CD4-positive, alpha-beta T cell (primary cell): ENCODE measurements around the gene CCDC144A. TPM values are rescaled to one million over a fixed set of nuclear protein-coding genes. Genes with fewer than 3 reads are reported as not detected.
"Not testable (repeated sequence)": the region's sequence is repeated elsewhere in the genome, so short reads cannot be mapped to it uniquely, and the experiment has no call there.

Experiments used
- ATAC-seq: fragments of 200-7000 bp; cut with Tn5 transposase; one replicate; pipeline ENCODE4 v1.10.0; 2022; ENCODE audit warnings: mild to moderate bottlenecking; ENCODE audit not compliant: poor library complexity
- CTCF ChIA-PET: fragments of 350-600 bp; sonication (Branson Sonifier 250); formaldehyde crosslinking; loops from one replicate; lab custom pipeline; 2021; ENCODE audit warnings: antibody characterized with exemption, inconsistent platforms; lab: Charles Lee
- POLR2A ChIA-PET: fragments of 350-600 bp; sonication (Branson Sonifier 250); formaldehyde crosslinking; loops from one replicate; lab custom pipeline; 2021; ENCODE audit warnings: antibody characterized with exemption, inconsistent platforms; lab: Charles Lee
- DNase-seq, 14 experiments: peaks; one replicate each; pipeline ENCODE4 v3.0.0-alpha.2; 2013 to 2020; ENCODE audit warnings: mixed read lengths in 2 of 14
- H3K27ac ChIP-seq, 2 donors: one replicate each; pipeline versions ENCODE4 v1.5.1 to v1.7.0; 2013; ENCODE audit warnings: low read length in 2 of 2, low read depth in 1 of 2, mild to moderate bottlenecking in 1 of 2
- H3K27me3 ChIP-seq, 2 experiments: 1 replicate in 1 of 2; 2 replicates in 1 of 2; pipeline versions ENCODE4 v1.6.1 to v1.7.0; 2013; ENCODE audit warnings: low read length in 2 of 2, control low read depth in 1 of 2, mild to moderate bottlenecking in 1 of 2, moderate library complexity in 1 of 2; ENCODE audit not compliant: insufficient read depth in 2 of 2, control insufficient read depth in 1 of 2
- H3K36me3 ChIP-seq: one replicate; pipeline ENCODE4 v1.6.1; 2013; ENCODE audit warnings: low read length, control low read depth; ENCODE audit not compliant: insufficient read depth
- H3K4me1 ChIP-seq: one replicate; pipeline ENCODE4 v1.6.1; 2013; ENCODE audit warnings: low read length, control low read depth; ENCODE audit not compliant: insufficient read depth
- H3K4me3 ChIP-seq: one replicate; pipeline ENCODE4 v1.5.1; 2013; ENCODE audit warnings: mild to moderate bottlenecking, low read length, moderate library complexity
- H3K9me3 ChIP-seq, 2 experiments: 1 replicate in 1 of 2; 2 replicates in 1 of 2; pipeline versions ENCODE4 v1.6.1 to v1.7.0; 2013; ENCODE audit warnings: low read length in 2 of 2, mild to moderate bottlenecking in 2 of 2, control low read depth in 1 of 2, moderate library complexity in 1 of 2; ENCODE audit not compliant: control insufficient read depth in 1 of 2, insufficient read depth in 1 of 2
- H3K27ac Mint-ChIP-seq: one replicate; pipeline ENCODE4 v1.8.0; 2020; ENCODE audit warnings: mixed read lengths
- H3K27me3 Mint-ChIP-seq: one replicate; pipeline ENCODE4 v1.8.0; 2021; ENCODE audit warnings: mixed read lengths
- H3K36me3 Mint-ChIP-seq: one replicate; pipeline ENCODE4 v1.8.0; 2021; ENCODE audit warnings: low read depth, mixed read lengths
- H3K4me1 Mint-ChIP-seq: one replicate; pipeline ENCODE4 v1.8.0; 2021; ENCODE audit warnings: low read depth, mixed read lengths
- H3K4me3 Mint-ChIP-seq: one replicate; pipeline ENCODE4 v1.8.0; 2020; ENCODE audit warnings: mild to moderate bottlenecking, mixed read lengths
- H3K9me3 Mint-ChIP-seq: one replicate; pipeline ENCODE4 v1.8.0; 2020; ENCODE audit warnings: mixed read lengths
- intact Hi-C, 2 experiments: fragments of 100-400 bp; cut with DNase I in 1 of 2; cut with micrococcal nuclease in 1 of 2; formaldehyde crosslinking; loops; one replicate each; pipeline versions ENCODE4 v1.15.1 to v1.9.0; 2023 to 2025; cut with DNase I, micrococcal nuclease
- total RNA-seq, 174 experiments: library from RNA in 2 of 174; stranded (reverse) in 2 of 174; gene quantifications; one replicate each; pipeline ENCODE4 v1.2.3 and lab custom pipeline; 2021 to 2026

Gene CCDC144A
- total RNA-seq, 2 experiments from 2014 or later: 10.1 to 11.1 TPM

DNA sequence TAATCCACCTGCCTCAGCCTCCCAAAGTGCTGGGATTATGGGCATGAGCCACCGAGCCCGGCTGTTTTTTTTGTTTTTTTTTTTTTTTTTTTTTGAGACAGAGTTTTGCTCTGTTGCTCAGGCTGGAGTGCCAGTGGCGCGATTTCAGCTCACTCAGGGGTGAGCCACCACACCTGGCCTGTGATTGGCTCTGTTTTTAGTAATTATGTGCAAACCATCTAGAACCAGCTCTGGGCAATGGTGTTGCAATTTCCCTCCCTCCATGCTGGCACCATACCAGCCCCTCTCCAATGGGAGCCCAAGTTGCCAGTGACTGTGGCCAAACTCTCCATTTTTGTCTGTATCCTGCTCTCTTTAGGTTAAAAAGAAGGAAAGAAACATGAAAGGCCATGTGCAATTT lies 4.0 kb upstream of the CCDC144A start:
- intact Hi-C loops, H3K36me3 ChIP-seq, H3K4me1 Mint-ChIP-seq, H3K4me3 ChIP-seq, H3K27ac Mint-ChIP-seq, DNase-seq, H3K27ac ChIP-seq, CTCF ChIA-PET, H3K27me3 ChIP-seq, H3K9me3 Mint-ChIP-seq, POLR2A ChIA-PET, ATAC-seq, H3K36me3 Mint-ChIP-seq, H3K4me1 ChIP-seq, H3K4me3 Mint-ChIP-seq: not testable (repeated sequence)
- H3K27me3 Mint-ChIP-seq: peaks cover 32% of the 10 kb centered on the region
- peaks cover 0 to 14% of the 10 kb centered on the region in 2 experiments for H3K9me3 ChIP-seq

DNA sequence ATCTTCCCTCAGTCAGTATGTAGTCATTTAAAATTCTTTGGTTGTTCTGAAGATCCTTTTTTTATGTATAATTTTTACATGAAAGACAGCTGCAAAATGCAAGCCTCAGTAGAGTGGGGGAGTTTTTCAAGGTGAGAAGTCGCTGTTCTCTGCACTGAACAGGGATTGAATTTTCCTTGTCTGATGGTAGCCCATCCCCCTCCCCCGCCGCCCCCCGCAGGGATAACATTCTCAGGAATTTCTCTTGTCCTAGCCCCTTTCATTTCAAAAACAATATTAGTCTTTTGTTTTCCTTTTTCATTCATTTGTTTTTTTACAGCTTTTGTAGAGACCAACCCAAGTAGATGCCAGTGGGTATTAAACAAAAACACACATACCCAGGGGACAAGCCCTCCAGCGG lies 2.9 kb upstream of the CCDC144A start:
- H3K36me3 ChIP-seq, intact Hi-C loops, H3K36me3 Mint-ChIP-seq, ATAC-seq, DNase-seq, H3K4me3 ChIP-seq, CTCF ChIA-PET, H3K4me3 Mint-ChIP-seq, H3K27ac Mint-ChIP-seq, H3K27ac ChIP-seq, POLR2A ChIA-PET, H3K9me3 Mint-ChIP-seq, H3K27me3 ChIP-seq, H3K4me1 ChIP-seq, H3K4me1 Mint-ChIP-seq: not testable (repeated sequence)
- H3K9me3 ChIP-seq: peaks cover 0 to 14% of the 10 kb centered on the region in 2 experiments
- H3K27me3 Mint-ChIP-seq: peaks cover 28% of the 10 kb centered on the region

DNA sequence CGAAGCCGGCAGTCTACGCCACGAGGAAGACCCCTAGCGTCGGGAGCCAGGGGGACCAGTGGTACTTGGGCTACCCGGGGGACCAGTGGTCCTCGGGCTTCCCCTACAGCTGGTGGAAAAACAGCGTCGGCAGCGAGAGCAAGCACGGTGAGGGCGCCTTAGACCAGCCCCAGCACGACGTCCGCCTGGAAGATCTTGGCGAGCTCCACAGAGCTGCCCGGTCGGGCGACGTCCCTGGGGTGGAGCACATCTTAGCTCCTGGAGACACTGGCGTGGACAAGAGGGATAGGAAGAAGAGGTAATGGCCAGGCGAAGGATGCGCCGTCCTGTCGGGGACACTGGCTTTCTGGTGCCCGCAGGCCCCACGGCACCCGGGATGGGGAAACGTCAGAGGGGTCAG lies 406 bp downstream of the CCDC144A start:
- H3K27ac Mint-ChIP-seq, DNase-seq, H3K9me3 Mint-ChIP-seq, H3K4me3 Mint-ChIP-seq, H3K27me3 ChIP-seq, POLR2A ChIA-PET, H3K36me3 Mint-ChIP-seq, H3K27ac ChIP-seq, H3K4me1 ChIP-seq, H3K4me1 Mint-ChIP-seq, H3K36me3 ChIP-seq, intact Hi-C loops: not testable (repeated sequence)
- H3K9me3 ChIP-seq: peaks cover 0 to 11% of the 10 kb centered on the region in 2 experiments
- ATAC-seq: peak; percentile 32
- H3K27me3 Mint-ChIP-seq: peaks cover 10% of the 10 kb centered on the region
- CTCF ChIA-PET: interaction anchor here (1.3 kb wide), 1 partner anchor 106 kb away, joined by 3 read pairs; no protein-coding TSS in a partner anchor
- H3K4me3 ChIP-seq: peak overlapping the region; percentile 3

DNA sequence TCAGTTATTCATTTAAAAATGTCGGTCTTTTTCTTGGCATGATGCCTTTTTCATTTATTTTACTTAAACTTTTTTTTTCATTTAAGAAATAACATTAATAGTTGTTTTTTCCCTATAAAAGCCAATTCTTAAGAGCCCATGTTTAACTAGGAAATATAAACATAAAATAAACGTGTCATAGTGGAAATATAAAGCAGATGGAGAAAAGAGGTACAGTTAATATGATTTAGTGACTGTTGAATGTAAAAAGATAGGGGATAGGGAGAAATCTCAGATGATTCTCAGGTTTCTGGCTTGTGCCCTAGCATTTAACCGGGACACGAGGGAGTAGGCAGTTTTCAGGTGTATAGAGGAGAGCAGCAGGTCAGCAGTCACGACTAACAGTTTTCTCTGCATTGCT lies 7.6 kb downstream of the CCDC144A start:
- H3K27me3 ChIP-seq, H3K36me3 ChIP-seq, H3K4me3 ChIP-seq, H3K27ac Mint-ChIP-seq, H3K4me3 Mint-ChIP-seq, H3K9me3 Mint-ChIP-seq, intact Hi-C loops, ATAC-seq, H3K9me3 ChIP-seq, H3K4me1 Mint-ChIP-seq, H3K27ac ChIP-seq, DNase-seq, POLR2A ChIA-PET, CTCF ChIA-PET, H3K27me3 Mint-ChIP-seq, H3K4me1 ChIP-seq, H3K36me3 Mint-ChIP-seq: not testable (repeated sequence)

DNA sequence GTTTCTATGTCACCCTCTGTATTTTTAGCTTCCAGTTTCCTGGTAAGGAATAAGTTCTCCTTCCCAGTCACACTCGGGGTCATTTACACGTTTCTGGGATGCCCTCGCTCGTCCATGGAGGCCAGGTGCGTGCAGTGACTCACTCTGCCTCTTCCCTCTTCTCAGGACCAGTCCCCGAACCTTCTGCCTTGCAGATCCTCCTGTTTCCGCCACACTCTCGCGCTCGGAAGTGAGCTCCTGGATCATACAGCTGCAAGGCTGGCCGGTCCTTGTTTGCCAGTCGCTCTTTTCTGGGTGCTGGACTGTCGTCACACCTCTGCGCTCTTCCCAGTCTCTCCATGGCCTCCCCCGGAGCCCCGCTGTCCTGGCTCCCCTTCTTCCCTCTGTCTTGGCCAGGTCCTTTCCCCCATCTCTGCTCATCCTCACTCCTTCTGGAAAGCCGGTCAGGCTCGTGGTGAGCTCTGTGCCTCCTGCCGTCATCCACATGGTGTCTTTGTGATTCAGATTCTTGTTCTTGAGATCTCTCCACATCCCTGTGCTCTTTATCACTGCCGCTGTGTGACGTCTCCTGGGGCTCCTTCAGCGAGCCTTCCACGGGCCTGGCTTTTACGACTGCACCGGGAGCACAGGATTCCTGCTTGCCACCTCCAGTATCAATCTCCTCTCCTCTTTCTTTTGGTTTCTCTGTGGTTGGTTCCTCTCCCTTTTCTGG lies 55.6 kb downstream of the CCDC144A start:
- DNase-seq: peak in 1 of 14 experiments; percentile 2
- ATAC-seq, H3K4me3 ChIP-seq, H3K27ac Mint-ChIP-seq, CTCF ChIA-PET, H3K27ac ChIP-seq, intact Hi-C loops, H3K36me3 Mint-ChIP-seq, POLR2A ChIA-PET, H3K27me3 ChIP-seq, H3K9me3 ChIP-seq, H3K9me3 Mint-ChIP-seq, H3K36me3 ChIP-seq, H3K4me1 Mint-ChIP-seq, H3K4me1 ChIP-seq: not testable (repeated sequence)
- H3K4me3 Mint-ChIP-seq: peak overlapping the region; percentile 27
- peaks cover 50% of the 10 kb centered on the region for H3K27me3 Mint-ChIP-seq

DNA sequence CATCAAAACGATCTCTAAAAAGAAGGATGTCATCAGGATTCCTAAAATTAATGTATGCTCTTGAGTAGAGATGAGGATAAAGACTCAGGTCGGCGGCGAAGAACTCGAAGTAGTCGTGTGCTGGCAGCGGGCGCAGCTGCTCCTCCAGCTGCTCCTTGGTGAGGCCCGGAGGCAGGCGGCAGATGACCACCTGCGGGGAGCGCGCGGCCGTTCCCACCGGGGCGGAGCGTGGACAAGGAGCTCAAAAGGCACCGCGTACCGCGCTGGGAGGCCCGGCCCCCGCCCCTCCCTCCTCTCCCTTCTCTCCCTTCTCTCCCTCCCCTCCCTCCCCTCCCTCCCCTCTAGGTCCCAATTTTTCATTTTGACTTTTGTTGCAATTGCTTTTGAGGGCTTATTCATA lies 56.5 kb downstream of the CCDC144A start:
- ATAC-seq, H3K4me3 Mint-ChIP-seq, H3K36me3 ChIP-seq, H3K27ac Mint-ChIP-seq, H3K4me3 ChIP-seq, CTCF ChIA-PET, H3K4me1 ChIP-seq, H3K36me3 Mint-ChIP-seq, H3K9me3 ChIP-seq, H3K9me3 Mint-ChIP-seq, POLR2A ChIA-PET, H3K27me3 ChIP-seq, H3K27ac ChIP-seq, DNase-seq, intact Hi-C loops: not testable (repeated sequence)
- Mint-ChIP-seq H3K4me1 (peaks cover 15% of the 10 kb centered on the region), H3K27me3 (peaks cover 55% of the 10 kb centered on the region)

DNA sequence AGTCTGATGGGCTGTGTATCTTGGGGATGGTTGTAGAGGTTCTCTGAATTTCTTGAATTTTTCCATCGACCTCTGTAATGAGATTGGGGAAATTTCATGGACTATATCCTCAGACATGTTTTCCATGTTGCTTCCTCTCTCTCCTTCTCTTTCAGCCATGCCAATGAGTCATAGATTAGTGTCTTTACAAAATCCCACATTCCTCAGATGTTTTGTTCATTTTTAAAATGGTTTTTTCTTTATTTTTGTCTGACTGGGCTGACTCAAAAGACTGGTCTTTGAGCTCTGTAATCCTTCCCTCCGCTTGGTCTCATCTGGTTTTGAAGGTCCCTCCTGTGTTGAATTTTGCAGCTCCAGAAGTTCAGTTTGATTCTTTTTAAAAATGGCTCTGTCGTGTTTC lies 60.5 kb downstream of the CCDC144A start:
- H3K4me3 ChIP-seq, H3K36me3 ChIP-seq, H3K4me3 Mint-ChIP-seq, H3K4me1 ChIP-seq, H3K27ac ChIP-seq, H3K9me3 Mint-ChIP-seq, intact Hi-C loops, H3K9me3 ChIP-seq, H3K27ac Mint-ChIP-seq, ATAC-seq, H3K27me3 ChIP-seq, CTCF ChIA-PET, H3K36me3 Mint-ChIP-seq, POLR2A ChIA-PET, DNase-seq: not testable (repeated sequence)
- H3K4me1 Mint-ChIP-seq: peaks cover 15% of the 10 kb centered on the region
- peaks cover 39% of the 10 kb centered on the region for H3K27me3 Mint-ChIP-seq
